ENCODE measurements around the gene ZCCHC14.
A peak's percentile ranks its signal among the peaks of the same experiment; 100 is the strongest.

Gene ZCCHC14

GRCh38 chr16:87393680-87394055 is 99.2 kb downstream of the ZCCHC14 start:
- H3K27ac ChIP-seq: 0 out of 2 replicates have a peak overlapping the region, but pooled peaks have one; percentile 77
- no peak for TF ChIP-seq ZFX (IDR thresholded peaks at IDR 0.05; ENCODE audit: borderline replicate concordance)
- TF ChIP-seq CTCF (IDR thresholded peaks at IDR 0.05): no peak

GRCh38 chr16:87392821-87393679 is 99.8 kb downstream of the ZCCHC14 start:
- H3K27ac ChIP-seq: peak overlapping the region; percentile 77
- TF ChIP-seq CTCF (IDR thresholded peaks at IDR 0.05): 0 out of 2 replicates have a peak, but pooled peaks have one; percentile 7
- TF ChIP-seq ZFX (IDR thresholded peaks at IDR 0.05; ENCODE audit: borderline replicate concordance): no peak

GRCh38 chr16:87391950-87392820 is 100.6 kb downstream of the ZCCHC14 start, which contains the start of gene MAP1LC3B:
Gene MAP1LC3B, plus strand, starts transcription at chr16:87392336. Its CDS starts 92 bp downstream, at chr16:87392428.
- TF ChIP-seq CTCF (IDR thresholded peaks at IDR 0.05) (no peak), ZFX (IDR thresholded peaks at IDR 0.05; ENCODE audit: borderline replicate concordance) (no peak)
- H3K27ac ChIP-seq: peak within 1 kb of the TSS; percentile 77

GRCh38 chr16:87391324-87391949 is 101.4 kb downstream of the ZCCHC14 start:
- H3K27ac ChIP-seq: peak overlapping the region; percentile 77

GRCh38 chr16:87390641-87391323 is 102.0 kb downstream of the ZCCHC14 start:
- no peak for TF ChIP-seq ZFX (IDR thresholded peaks at IDR 0.05; ENCODE audit: borderline replicate concordance)
- TF ChIP-seq CTCF (IDR thresholded peaks at IDR 0.05): no peak
- H3K27ac ChIP-seq: peak overlapping the region; percentile 93

More at GRCh38 chr16:87391324-87391949, 101.4 kb downstream of the ZCCHC14 start:
- no peak for TF ChIP-seq CTCF (IDR thresholded peaks at IDR 0.05)
- TF ChIP-seq ZFX (IDR thresholded peaks at IDR 0.05; ENCODE audit: borderline replicate concordance): no peak

- peak overlapping the region; percentile 93 for H3K27ac ChIP-seq
These were observed 102.9 kb downstream of the ZCCHC14 start for GRCh38 chr16:87389914-87390313.

GRCh38 chr16:87389245-87389644 is 103.6 kb downstream of the ZCCHC14 start:
- TF ChIP-seq CTCF (IDR thresholded peaks at IDR 0.05): no peak
- TF ChIP-seq ZFX (IDR thresholded peaks at IDR 0.05; ENCODE audit: borderline replicate concordance): no peak
- H3K27ac ChIP-seq: peak overlapping the region; percentile 93

Measured in 22Rv1 (cell line).